NCI-H524 (cell line): Measurements from ENCODE around the gene PPT1.

ENCODE experiments used
- DNase-seq, 2 experiments: peaks; one replicate each; lab custom pipeline; 2025; lab: John Stamatoyannopoulos, UW

The PPT1 gene

GRCh38 chr1:40096977-40097782 lies at the start of gene PPT1:
PPT1 (minus strand) TSS chr1:40097252; CDS start chr1:40097238, 14 bp downstream.
- DNase-seq: peak; percentile 65 to 76

GRCh38 chr1:40143891-40144575 lies 47.0 kb upstream of the PPT1 start:
- DNase-seq: peak; percentile 41 to 74

- peak in 1 of 2 experiments; percentile 9 for DNase-seq
These were observed 45.0 kb upstream of the PPT1 start for GRCh38 chr1:40141878-40142535.

- no peak for DNase-seq
These were observed 43.3 kb upstream of the PPT1 start for GRCh38 chr1:40140211-40140973.

- DNase-seq: no peak
These were observed 36.8 kb upstream of the PPT1 start for GRCh38 chr1:40133839-40134238.

GRCh38 chr1:40133312-40133665 lies 36.2 kb upstream of the PPT1 start:
- no peak for DNase-seq

- peak in 1 of 2 experiments; percentile 52 for DNase-seq
These were observed 35.6 kb upstream of the PPT1 start for GRCh38 chr1:40132383-40133311.

- DNase-seq: no peak
These were observed 33.8 kb upstream of the PPT1 start for GRCh38 chr1:40130892-40131291.

- DNase-seq: no peak
These were observed 25.8 kb upstream of the PPT1 start for GRCh38 chr1:40122855-40123254.

- DNase-seq: no peak
These were observed 23.1 kb upstream of the PPT1 start for GRCh38 chr1:40120128-40120527.

- DNase-seq: no peak
These were observed 17.3 kb upstream of the PPT1 start for GRCh38 chr1:40114400-40114799.

- no peak for DNase-seq
These were observed 13.3 kb upstream of the PPT1 start for GRCh38 chr1:40110389-40110788.

GRCh38 chr1:40107290-40107959 lies 10.4 kb upstream of the PPT1 start:
- DNase-seq: no peak

- no peak for DNase-seq
These were observed 8.0 kb upstream of the PPT1 start for GRCh38 chr1:40105028-40105427.

- no peak for DNase-seq
These were observed 5.8 kb upstream of the PPT1 start for GRCh38 chr1:40102896-40103295.

- DNase-seq: no peak
These were observed 5.0 kb upstream of the PPT1 start for GRCh38 chr1:40102038-40102437.

- no peak for DNase-seq
These were observed 441 bp downstream of the PPT1 start for GRCh38 chr1:40096646-40096976.

GRCh38 chr1:40095806-40096205 lies 1.2 kb downstream of the PPT1 start:
- no peak for DNase-seq

GRCh38 chr1:40094466-40095110 lies 2.5 kb downstream of the PPT1 start:
- DNase-seq: no peak
